Glutamatergic neuron (in vitro differentiated cells): ENCODE results near the gene C4orf50. TPM values are rescaled to one million over a fixed set of nuclear protein-coding genes. Genes with fewer than 3 reads are reported as not detected.

Experiments used
- DNase-seq: peaks from one replicate; pipeline ENCODE4 v3.0.0; 2022
- H3K27ac Mint-ChIP-seq: one replicate; pipeline ENCODE4 v1.8.0; 2020; ENCODE audit warnings: mild to moderate bottlenecking, mixed read lengths, inconsistent platforms; ENCODE audit not compliant: unreplicated experiment
- H3K27me3 Mint-ChIP-seq: one replicate; pipeline ENCODE4 v1.8.0; 2020; ENCODE audit warnings: mild to moderate bottlenecking, moderate library complexity, mixed read lengths, inconsistent platforms; ENCODE audit not compliant: unreplicated experiment
- H3K36me3 Mint-ChIP-seq: one replicate; pipeline ENCODE4 v1.8.0; 2020; ENCODE audit warnings: mild to moderate bottlenecking, mixed read lengths, inconsistent platforms; ENCODE audit not compliant: unreplicated experiment
- H3K4me1 Mint-ChIP-seq: one replicate; pipeline ENCODE4 v1.8.0; 2020; ENCODE audit warnings: mild to moderate bottlenecking, low read depth, mixed read lengths, inconsistent platforms; ENCODE audit not compliant: unreplicated experiment
- H3K4me3 Mint-ChIP-seq: one replicate; pipeline ENCODE4 v1.8.0; 2020; ENCODE audit warnings: mild to moderate bottlenecking, mixed read lengths, inconsistent platforms; ENCODE audit not compliant: unreplicated experiment
- H3K9me3 Mint-ChIP-seq: one replicate; pipeline ENCODE4 v1.8.0; 2020; ENCODE audit warnings: mild to moderate bottlenecking, moderate library complexity, mixed read lengths, inconsistent platforms; ENCODE audit not compliant: unreplicated experiment
- total RNA-seq: library from RNA; stranded (reverse); fragmentation: NEBNext Ultra II Directional; extraction: Animal tissue kit (Norgen Biotek cat#: 25700); gene quantifications from one replicate; pipeline ENCODE4 v1.2.1, GENCODE V29; 2021; ENCODE audit not compliant: unreplicated experiment
- TF ChIP-seq, protein P1 (sequence below): fragments of 200-600 bp; sonication (generic); IDR thresholded peaks from one replicate; pipeline ENCODE4 v1.5.0; 2021; ENCODE audit not compliant: partially characterized antibody, unreplicated experiment

Gene C4orf50
- total RNA-seq, 1 donor from 2014 or later: 0.56 TPM

DNA sequence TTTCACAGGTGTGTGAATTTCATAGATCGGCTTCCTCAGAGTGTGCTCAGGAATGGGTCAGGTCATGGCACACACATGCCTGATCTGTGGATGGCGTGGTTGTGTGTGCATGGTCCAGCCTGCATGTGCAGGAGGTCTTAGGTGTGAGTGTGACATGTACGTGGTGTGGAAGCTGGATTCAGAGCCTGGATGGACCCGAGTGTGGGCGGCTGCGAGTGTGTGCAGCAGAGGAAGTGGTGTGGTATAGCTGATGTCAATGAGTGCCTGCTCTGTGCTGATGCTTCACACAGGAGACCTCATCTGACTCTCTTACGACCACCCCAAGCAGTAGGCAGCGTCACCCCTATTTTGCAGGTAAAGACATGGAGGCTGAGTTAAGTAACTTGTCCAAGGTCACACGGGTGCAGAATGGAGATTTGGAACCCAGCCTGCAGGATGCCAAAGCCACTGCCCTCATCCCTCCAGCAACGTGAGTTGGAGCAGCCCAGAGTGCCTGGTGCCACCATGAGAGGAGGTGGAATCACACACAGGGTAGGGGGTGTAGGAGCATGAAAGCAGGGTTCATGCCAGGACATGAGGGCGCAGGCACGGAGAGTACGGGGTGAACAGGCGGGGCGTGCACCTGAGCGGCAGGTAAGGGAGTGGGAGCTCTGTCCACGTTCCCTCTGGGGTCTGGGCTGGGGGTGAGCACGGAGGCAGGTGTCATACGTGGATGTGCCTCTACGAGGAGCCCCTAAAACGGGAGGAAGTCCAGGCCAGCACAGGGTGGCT, 24.2 kb upstream of the C4orf50 start:
- Mint-ChIP-seq H3K4me3 (no peak overlapping the region), H3K27ac (no peak overlapping the region), H3K36me3 (peaks cover 10% of the 10 kb centered on the region), H3K9me3 (peaks cover 6% of the 10 kb centered on the region), H3K27me3 (peaks cover 11% of the 10 kb centered on the region), H3K4me1 (no peaks in the 10 kb centered on the region)
- TF ChIP-seq, protein P1, sequence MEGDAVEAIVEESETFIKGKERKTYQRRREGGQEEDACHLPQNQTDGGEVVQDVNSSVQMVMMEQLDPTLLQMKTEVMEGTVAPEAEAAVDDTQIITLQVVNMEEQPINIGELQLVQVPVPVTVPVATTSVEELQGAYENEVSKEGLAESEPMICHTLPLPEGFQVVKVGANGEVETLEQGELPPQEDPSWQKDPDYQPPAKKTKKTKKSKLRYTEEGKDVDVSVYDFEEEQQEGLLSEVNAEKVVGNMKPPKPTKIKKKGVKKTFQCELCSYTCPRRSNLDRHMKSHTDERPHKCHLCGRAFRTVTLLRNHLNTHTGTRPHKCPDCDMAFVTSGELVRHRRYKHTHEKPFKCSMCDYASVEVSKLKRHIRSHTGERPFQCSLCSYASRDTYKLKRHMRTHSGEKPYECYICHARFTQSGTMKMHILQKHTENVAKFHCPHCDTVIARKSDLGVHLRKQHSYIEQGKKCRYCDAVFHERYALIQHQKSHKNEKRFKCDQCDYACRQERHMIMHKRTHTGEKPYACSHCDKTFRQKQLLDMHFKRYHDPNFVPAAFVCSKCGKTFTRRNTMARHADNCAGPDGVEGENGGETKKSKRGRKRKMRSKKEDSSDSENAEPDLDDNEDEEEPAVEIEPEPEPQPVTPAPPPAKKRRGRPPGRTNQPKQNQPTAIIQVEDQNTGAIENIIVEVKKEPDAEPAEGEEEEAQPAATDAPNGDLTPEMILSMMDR: no peak
- no peak for DNase-seq

DNA sequence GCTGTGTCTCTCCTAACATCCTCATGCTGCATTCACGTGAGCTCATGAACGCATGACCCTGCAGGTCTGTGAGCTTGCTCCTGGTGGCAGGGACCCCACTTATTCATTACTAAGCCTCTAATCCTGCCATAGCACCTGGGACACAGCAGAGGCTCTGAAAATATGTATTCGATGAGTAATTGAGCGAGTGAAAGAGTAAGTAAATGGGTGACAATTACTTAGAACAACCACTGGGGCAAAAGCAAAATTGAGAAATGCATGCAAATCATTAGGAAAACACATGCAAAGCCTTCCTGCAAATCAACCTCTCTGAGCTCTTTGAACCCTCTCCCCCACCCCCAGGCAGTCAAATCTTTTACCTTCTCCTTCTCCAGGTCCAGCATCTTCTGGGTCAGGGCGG, 23.6 kb upstream of the C4orf50 start:
- no peak for DNase-seq
- TF ChIP-seq, protein P1: no peak
- H3K27ac Mint-ChIP-seq: no peak overlapping the region
- no peaks in the 10 kb centered on the region for H3K4me1 Mint-ChIP-seq
- H3K27me3 Mint-ChIP-seq: peaks cover 11% of the 10 kb centered on the region
- peaks cover 6% of the 10 kb centered on the region for H3K9me3 Mint-ChIP-seq
- no peak overlapping the region for H3K4me3 Mint-ChIP-seq
- peaks cover 10% of the 10 kb centered on the region for H3K36me3 Mint-ChIP-seq

DNA sequence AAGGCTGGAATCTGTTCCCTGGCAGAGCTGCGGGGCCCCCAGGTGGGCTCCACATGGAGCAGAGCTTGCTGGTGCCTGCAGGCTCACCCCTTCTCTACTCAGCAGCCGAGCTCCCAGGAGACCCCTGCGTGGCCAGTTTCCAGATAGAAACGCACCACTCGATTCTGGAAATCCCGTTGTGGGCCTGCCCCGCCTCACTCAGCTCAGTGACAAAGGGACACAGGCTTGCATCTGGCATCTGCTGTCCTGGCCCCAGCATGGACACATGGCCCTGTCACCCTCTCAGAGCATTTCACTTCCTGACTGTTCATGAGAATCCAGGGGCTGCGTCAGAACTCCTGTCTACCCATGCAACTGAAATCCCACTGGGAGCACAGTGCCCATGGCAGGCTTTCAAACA, 20.5 kb upstream of the C4orf50 start:
- TF ChIP-seq, protein P1: no peak
- peak overlapping the region; percentile 48 for H3K27ac Mint-ChIP-seq
- H3K9me3 Mint-ChIP-seq: peaks cover 6% of the 10 kb centered on the region
- peaks cover 10% of the 10 kb centered on the region for H3K4me1 Mint-ChIP-seq
- peaks cover 16% of the 10 kb centered on the region for H3K27me3 Mint-ChIP-seq
- no peak for DNase-seq
- H3K4me3 Mint-ChIP-seq: peak overlapping the region; percentile 34
- H3K36me3 Mint-ChIP-seq: peaks cover 10% of the 10 kb centered on the region

DNA sequence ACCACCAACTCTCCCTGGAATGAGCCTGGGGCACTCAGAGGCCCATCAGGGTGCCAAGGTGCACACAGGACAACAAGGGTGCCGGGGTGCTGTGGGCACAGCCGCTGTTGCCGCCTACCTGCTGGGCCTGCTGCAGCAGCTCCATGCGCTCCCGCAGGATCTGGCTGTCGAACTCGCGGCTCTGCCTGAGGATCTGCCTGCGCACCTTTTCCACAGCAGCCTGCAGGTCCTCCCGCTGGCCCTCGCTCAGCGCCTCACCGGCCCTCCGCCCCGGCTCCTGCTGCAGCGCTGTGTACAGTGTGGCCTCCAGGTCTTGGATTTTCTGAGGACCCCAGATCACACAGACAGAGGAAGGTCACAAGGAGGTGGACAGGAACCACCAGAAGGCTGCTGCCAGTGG, 17.6 kb upstream of the C4orf50 start:
- TF ChIP-seq, protein P1: no peak
- no peak overlapping the region for H3K27ac Mint-ChIP-seq
- peaks cover 2% of the 10 kb centered on the region for H3K9me3 Mint-ChIP-seq
- peaks cover 10% of the 10 kb centered on the region for H3K36me3 Mint-ChIP-seq
- H3K4me1 Mint-ChIP-seq: peaks cover 14% of the 10 kb centered on the region
- peaks cover 15% of the 10 kb centered on the region for H3K27me3 Mint-ChIP-seq
- no peak for DNase-seq
- H3K4me3 Mint-ChIP-seq: no peak overlapping the region

DNA sequence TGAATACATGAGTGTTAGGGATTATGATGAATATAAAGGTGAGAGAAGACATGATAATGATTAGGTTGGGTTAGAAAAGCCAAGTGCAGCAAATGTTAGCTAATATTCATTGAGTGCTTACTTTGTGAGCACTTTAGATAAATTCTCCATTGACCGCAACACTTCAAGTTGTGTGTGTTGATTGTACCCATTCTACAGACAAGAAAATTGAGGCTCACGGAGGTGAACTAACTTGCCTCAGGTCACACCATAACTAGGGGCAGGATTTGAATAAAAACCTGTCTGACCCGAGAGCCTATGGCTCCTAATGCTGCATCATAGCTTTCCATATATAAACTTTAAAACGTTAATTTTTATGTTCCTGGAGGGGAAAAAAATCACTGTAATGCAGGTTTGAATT, 15.2 kb upstream of the C4orf50 start:
- peaks cover 2% of the 10 kb centered on the region for H3K9me3 Mint-ChIP-seq
- H3K4me3 Mint-ChIP-seq: no peak overlapping the region
- TF ChIP-seq, protein P1: no peak
- peaks cover 13% of the 10 kb centered on the region for H3K27me3 Mint-ChIP-seq
- peaks cover 14% of the 10 kb centered on the region for H3K4me1 Mint-ChIP-seq
- no peak overlapping the region for H3K27ac Mint-ChIP-seq
- no peaks in the 10 kb centered on the region for H3K36me3 Mint-ChIP-seq
- no peak for DNase-seq
